ENCODE results near the gene KNDC1.
"Not testable (repeated sequence)": the region's sequence is repeated elsewhere in the genome, so short reads cannot be mapped to it uniquely, and the experiment has no call there.

Gene KNDC1

GRCh38 chr10:133221756-133222155 is 61.7 kb downstream of the KNDC1 start:
- not testable (repeated sequence) for DNase-seq (ENCODE audit: low read depth in 2 of 2)

DNA sequence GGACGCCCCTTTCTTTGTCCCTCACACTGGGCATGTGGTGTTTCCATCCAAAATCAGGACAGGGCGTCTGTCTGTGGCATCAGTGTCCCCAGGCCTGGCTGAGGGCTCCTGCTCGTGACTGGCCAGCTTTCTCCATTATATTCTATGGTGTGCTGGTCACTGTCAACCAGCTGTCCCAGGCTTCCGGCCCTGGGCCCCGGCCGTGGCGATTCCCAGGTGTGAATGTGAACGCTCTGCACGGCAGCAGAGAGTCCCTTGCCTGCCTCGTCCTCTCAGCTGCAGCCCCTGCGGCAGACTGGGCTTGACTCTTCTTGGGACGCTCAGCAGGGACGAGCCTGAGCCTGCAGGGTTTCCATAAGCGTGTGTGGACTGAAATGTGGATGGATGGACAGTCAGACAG is 64.1 kb downstream of the KNDC1 start:
- no peak for DNase-seq (ENCODE audit: low read depth in 2 of 2)

DNA sequence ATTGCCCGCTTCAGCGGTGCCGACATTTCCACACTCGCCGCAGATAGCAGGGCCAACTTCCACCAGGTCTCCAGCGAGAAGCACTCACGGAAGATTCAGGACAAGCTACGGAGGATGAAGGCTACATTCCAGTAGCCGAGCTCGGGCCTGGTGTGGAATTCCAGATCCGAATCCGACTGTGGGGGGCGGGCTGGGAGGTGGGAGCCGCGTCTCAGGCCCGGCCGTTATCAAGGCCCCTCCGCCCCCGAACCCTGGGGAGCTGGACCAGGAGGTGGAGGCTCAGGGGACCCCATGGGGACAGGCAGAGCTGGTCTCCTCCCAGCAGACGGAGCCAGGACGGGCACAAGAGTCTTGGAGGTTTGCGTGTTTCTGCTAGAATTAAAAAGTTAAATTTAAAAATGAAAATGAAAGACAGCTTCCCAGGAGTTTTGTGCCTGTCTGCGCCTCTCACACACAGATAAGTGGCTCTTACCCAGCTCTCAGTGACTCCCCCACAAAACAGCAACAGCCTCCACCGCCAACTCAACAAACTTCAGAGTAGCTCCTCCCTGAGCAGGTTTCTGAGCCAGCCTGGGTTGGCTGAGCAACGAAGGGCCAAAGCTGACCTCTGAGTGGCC is 64.8 kb downstream of the KNDC1 start:
- DNase-seq (ENCODE audit: low read depth in 2 of 2) = no peak

DNA sequence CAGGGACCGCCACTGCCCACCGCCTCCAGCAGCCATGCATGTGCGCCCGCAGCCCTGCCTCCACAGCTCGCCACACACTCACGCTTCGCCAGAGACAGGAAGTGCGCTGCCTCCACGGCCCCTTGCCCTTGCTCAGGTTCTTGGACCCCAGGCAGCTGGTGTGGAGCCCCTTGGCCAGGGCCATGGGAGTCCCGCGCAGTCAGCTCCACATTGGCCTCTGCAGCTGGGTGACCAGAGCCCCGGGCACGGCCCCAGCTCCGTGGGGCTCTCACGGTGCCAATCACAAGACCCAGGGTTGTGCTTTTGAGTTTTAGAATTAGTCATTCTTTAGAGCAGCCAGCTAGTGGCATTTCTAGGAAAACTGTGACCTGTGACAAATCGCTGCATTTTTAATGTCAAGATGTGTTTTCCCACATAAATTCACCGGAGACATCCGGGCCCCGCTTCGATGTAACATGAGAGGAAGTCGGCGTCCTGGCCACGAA is 65.7 kb downstream of the KNDC1 start:
- no peak for DNase-seq (ENCODE audit: low read depth in 2 of 2)

- no peak for DNase-seq (ENCODE audit: low read depth in 2 of 2)
Observed at GRCh38 chr10:133226251-133226808, 66.3 kb downstream of the KNDC1 start.

- no peak for DNase-seq (ENCODE audit: low read depth in 2 of 2)
Observed at GRCh38 chr10:133227256-133227655, 67.2 kb downstream of the KNDC1 start.

DNA sequence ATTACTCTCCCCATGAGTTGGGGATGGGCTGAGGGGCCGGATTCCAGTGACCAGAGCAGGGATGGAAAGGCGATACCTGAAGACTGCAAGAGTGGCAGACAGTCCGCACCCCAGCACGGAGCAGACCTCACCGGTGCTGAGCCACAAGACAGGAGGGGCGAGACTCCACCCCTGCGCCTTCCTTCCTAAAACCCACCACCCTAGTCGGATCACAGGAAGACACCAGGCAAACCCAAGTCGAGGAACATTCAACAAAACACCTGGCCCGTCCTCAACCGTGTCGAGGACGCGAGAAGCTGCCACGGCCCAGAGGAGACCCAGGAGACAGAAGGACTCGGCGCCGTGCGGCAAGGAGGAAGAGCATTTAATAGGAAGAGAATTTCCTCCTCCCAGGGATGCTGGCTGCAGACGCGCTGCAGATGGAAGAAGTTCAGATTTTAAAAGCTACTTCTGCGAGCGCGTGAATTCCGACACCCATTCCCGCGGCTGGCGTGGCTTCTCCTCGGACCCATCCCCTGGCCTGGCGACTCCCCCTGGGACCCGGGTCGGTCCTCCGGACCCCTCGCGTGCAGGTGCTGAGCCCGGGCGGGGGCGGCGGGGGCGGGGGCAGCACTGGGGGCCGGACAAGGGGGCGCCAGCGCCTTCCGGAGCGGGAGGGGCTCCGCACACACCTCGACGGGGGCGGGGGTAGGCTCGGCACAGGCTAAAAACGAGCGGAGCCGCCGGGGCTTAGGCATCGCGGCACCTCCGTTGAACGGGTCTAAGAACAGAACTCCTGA is 69.4 kb downstream of the KNDC1 start:
- no peak for DNase-seq (ENCODE audit: low read depth in 2 of 2)

DNA sequence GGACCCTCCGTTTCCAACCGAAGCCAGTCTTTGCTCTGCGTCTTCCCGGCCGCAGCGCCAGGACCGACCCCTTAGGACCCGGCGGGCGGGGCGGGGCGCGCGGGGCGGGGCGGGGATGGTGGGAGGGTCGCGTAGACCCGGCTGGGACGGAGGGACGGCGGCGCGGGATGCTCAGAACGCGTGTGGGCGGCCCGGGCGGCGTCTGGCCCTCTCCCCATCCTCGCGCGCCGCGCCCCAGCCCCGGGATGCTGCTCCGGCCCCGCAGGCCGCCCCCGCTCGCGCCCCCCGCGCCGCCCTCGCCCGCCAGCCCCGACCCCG is 70.0 kb downstream of the KNDC1 start, which contains the start of gene UTF1:
Gene UTF1, plus strand, starts transcription at position 174 of the 318 bp plus-strand sequence. Its CDS starts 72 bp downstream, at position 246.
- DNase-seq (ENCODE audit: low read depth in 2 of 2) = no peak

GRCh38 chr10:133230387-133231195 is 70.6 kb downstream of the KNDC1 start:
- no peak for DNase-seq (ENCODE audit: low read depth in 2 of 2)

- DNase-seq (ENCODE audit: low read depth in 2 of 2) = no peak
Observed at GRCh38 chr10:133231244-133231945, 71.4 kb downstream of the KNDC1 start.

DNA sequence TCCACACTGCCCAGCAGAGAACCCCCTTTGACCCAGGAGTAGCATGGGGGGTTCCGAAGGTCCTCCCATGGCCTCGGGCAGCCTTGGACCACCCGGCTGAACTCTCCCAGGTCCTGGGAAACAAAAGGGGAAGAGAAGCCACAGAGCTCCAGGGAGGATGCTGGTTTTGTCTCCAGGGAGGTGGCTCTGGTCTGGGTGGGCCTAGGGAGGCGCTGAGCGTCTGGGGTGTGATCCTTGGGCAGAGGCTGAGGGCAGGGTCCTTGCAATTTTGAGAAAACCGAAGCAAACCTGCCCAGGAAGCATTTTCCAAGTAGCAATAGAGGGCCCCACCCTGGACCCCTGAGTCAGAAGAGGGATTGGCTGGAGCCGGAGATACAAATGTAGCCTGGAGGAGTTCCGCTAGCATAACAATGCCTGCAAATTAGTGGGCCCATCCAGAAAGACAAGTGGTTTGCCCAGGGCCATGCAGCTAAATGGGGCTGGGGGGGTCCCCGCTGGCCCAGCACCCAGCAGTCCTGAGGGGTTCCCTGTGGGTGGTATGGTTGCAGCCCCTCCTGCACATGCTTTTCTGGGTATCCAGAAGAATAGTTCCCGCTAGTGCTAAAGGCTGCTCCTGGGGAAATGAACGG is 72.0 kb downstream of the KNDC1 start:
- DNase-seq (ENCODE audit: low read depth in 2 of 2) = no peak

DNA sequence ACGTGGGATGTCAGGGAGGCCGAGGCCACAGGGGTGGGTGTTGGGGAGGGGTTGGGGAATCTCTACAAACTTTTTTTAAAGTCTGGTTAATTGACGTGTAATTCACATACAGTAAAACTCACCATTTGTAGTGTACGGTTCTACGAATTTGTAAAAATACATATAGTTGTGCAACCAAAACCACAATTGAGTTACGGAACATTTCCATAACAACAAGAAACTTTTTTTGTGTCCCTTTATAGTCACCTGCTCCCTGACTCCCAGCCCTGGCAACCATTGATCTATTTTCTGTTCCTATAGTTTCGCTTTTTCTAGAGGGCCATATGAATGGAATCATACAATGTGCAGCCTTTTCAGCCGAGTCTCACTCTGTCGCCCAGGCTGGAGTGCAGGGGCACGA is 74.8 kb downstream of the KNDC1 start:
- not testable (repeated sequence) for DNase-seq (ENCODE audit: low read depth in 2 of 2)

DNA sequence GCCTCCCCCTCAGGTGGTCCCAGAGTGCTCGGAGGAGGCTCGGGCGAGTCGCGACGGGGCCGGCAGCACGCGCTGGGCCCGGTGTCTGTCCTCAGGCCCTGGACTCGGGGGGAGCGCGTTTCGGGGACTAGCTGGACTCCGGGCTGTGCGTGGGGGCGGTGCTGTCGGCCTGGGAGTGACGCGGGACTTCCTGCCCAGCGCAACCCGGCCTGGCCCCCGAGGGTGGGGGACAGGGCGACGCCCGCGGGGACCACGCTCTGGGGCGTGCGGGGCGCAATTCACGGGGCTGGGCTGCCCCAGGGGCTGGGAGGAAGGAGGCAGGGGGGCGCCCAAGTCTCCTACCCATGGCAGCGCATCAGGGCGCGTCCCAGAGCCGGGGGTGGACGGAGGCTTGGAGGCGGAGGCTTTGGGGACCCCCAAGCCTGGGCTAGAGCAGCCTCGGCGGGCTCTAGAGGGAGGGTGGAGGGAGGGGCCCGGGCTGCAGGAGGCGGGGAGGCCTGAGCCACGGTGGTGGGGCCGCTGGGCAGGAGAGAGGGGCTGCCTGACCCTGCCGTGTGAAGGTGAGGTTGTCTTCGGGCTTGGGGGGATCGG is 75.3 kb downstream of the KNDC1 start:
- no peak for DNase-seq (ENCODE audit: low read depth in 2 of 2)

DNA sequence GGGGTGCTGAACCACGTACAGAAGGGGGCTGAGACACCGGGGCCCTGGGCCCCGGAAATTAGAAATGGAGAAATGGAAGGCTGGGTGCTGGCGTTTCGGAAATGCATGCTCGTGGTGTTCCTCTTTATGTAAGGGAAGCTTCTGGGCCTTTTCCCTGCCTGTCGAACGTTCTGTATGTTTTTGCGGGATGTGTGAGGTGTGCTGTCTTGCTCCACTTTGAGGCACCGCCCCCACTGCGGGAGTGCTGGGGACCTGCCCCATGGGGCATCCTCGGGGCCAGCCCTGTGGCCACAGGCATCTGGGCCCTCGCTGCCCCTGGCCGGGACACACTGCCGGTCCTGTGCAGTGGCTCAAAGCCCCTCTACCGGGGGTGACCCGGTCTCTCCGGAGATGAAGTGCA is 75.9 kb downstream of the KNDC1 start:
- no peak for DNase-seq (ENCODE audit: low read depth in 2 of 2)

- DNase-seq (ENCODE audit: low read depth in 2 of 2) = no peak
Observed at GRCh38 chr10:133236401-133237240, 76.6 kb downstream of the KNDC1 start.

DNA sequence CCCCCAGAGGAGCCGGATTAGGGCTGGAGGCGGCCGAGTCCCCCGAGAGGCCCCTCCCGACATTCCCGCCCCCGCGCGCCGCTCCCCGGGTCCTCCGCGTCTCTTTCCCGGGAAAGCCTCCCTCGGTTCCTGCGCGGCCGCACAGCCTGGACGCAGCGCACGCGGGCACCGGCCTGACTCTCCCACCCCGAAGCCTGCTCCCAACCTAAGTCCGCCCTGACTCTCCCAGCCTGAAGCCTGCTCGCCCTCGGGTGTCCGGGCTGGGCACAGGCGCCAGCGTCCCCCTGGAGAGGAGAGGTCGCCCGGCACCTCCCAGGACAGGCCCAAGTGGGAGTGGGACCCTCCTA is 77.2 kb downstream of the KNDC1 start:
- no peak for DNase-seq (ENCODE audit: low read depth in 2 of 2)

- no peak for DNase-seq (ENCODE audit: low read depth in 2 of 2)
Observed at GRCh38 chr10:133237588-133238465, 77.8 kb downstream of the KNDC1 start, which contains the start of gene VENTX. Gene VENTX, plus strand, starts transcription at chr10:133237855. Its CDS starts 60 bp downstream, at chr10:133237915.

DNA sequence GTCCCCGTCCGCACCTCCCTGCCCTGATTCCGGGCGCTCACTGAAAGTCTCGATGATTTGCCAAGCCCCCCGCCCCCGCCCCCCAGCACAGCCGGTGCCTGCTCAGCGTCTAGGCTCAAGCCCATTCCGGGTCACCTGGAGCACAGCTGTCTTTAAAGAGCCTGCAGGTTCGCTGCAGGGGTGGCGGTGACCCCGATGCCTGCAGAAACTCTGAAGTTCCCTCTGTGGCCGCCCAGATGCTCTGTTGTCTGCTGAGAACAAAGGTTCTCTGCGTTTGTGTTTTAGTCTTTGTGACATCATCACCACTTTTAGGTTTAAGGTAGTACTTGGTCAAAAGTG is 78.4 kb downstream of the KNDC1 start:
- no peak for DNase-seq (ENCODE audit: low read depth in 2 of 2)

GRCh38 chr10:133239990-133240389 is 80.0 kb downstream of the KNDC1 start:
- no peak for DNase-seq (ENCODE audit: low read depth in 2 of 2)

Measured in stimulated activated CD8-positive, alpha-beta memory T cell treated with anti-CD3 and anti-CD28 coated beads, Interleukin-7, amount 100 ng/mL, for 4 hours (primary cell).